ENCODE results near the gene CNOT11. TPM values are rescaled to one million over a fixed set of nuclear protein-coding genes. Genes with fewer than 3 reads are reported as not detected.
A peak's percentile ranks its signal among the peaks of the same experiment; 100 is the strongest.

Gene CNOT11
- total RNA-seq, result 10 to 100 TPM; 27.8 to 34.2 TPM

DNA sequence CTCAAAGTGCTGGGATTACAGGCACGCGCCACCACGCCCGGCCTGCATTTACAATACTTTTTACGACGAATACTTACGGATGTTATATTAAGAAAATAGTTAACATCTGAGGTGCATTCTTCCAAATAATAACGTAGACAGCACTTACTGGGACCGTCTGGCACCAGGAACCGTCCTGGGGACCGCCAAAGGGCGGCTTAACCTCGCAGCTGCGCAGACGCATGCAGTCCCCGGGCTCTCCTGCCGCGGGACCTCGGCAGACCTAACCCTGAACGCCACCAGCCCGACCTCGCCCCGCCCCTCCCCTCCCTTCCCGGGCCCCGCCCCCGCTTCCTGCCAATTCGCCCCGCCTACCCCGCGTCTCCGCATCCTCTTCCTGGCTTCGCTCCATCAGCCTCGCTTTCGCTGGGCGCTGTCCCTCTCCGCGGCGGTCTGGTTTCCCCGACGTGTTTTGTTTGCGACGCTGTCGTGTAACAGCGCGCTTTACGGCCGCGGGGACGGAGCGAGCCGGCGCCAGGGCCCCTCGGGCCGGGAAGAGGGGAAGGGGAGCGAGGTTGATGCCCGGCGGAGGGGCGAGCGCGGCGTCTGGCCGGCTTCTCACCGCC lies at the start of gene CNOT11:
Gene CNOT11 (plus strand): TSS at position 479 of the 605 bp plus-strand sequence. CDS start 79 bp downstream, at position 558.
- no peaks in the 10 kb centered on the region for H3K36me3 ChIP-seq
- ATAC-seq (ENCODE audit: insufficient number of reproducible peaks, low FRiP score, low read depth), result peak; percentile 92
- H3K4me1 ChIP-seq (ENCODE audit: control insufficient read depth in 1 of 2, low read depth in 2 of 2), result peaks cover 21 to 29% of the 10 kb centered on the region in 2 donors
- peak within 1 kb of the TSS; percentile 86 for H3K4me3 ChIP-seq
- no peaks in the 10 kb centered on the region for H3K9me3 ChIP-seq
- TF ChIP-seq, protein P1, sequence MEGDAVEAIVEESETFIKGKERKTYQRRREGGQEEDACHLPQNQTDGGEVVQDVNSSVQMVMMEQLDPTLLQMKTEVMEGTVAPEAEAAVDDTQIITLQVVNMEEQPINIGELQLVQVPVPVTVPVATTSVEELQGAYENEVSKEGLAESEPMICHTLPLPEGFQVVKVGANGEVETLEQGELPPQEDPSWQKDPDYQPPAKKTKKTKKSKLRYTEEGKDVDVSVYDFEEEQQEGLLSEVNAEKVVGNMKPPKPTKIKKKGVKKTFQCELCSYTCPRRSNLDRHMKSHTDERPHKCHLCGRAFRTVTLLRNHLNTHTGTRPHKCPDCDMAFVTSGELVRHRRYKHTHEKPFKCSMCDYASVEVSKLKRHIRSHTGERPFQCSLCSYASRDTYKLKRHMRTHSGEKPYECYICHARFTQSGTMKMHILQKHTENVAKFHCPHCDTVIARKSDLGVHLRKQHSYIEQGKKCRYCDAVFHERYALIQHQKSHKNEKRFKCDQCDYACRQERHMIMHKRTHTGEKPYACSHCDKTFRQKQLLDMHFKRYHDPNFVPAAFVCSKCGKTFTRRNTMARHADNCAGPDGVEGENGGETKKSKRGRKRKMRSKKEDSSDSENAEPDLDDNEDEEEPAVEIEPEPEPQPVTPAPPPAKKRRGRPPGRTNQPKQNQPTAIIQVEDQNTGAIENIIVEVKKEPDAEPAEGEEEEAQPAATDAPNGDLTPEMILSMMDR (IDR thresholded peaks at IDR 0.05), result peak; percentile 30
- peak; percentile 97 for DNase-seq (ENCODE audit: low spot score)
- no peaks in the 10 kb centered on the region for H3K27me3 ChIP-seq (replicated peaks; ENCODE audit: insufficient read depth)
- H3K27ac ChIP-seq, result peak within 1 kb of the TSS; percentile 80 to 82

DNA sequence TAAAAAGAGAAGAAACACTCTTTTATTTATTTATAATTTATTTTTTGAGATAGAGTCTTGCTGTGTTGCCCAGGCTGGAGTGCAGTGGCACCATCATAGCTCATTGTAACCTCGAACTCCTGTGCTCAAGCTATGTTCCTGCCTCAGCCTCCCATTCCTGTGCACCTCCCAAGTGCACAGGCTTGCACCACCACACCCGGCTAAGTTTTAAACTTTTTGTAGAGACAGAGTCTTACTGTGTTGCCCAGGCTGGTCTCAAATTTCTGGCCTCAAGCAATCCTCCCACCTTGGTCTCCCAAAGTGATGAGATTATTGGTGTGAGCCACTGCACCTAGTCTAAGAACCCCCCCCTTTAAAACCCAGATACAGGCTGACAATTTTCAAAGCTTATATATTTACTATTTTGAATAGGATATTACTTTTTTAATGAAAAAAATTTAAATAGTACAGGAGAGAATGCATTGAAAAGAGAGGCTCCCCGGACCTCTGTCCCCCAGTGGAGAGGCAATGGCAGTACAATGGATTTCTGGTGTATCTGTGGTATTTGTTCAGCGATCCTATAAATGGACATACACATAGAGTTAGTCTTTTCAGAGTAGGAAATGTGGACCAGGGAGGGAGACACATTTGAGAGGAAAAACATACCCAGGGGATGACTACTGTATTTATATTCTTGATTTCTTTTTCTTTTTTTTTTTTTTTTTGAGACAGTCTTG lies 48.1 kb upstream of the CNOT11 start:
- DNase-seq (ENCODE audit: low spot score) (no peak), ATAC-seq (ENCODE audit: insufficient number of reproducible peaks, low FRiP score, low read depth) (peak; percentile 39)
- Histone ChIP-seq H3K36me3 (no peaks in the 10 kb centered on the region), H3K4me3 (no peak overlapping the region), H3K9me3 (no peaks in the 10 kb centered on the region), H3K27me3 (replicated peaks; ENCODE audit: insufficient read depth) (no peaks in the 10 kb centered on the region), H3K4me1 (ENCODE audit: control insufficient read depth in 1 of 2, low read depth in 2 of 2) (peaks cover 0 to 4% of the 10 kb centered on the region in 2 donors), H3K27ac (no peak overlapping the region)
- TF ChIP-seq, protein P1 (IDR thresholded peaks at IDR 0.05), result peak; percentile 21

DNA sequence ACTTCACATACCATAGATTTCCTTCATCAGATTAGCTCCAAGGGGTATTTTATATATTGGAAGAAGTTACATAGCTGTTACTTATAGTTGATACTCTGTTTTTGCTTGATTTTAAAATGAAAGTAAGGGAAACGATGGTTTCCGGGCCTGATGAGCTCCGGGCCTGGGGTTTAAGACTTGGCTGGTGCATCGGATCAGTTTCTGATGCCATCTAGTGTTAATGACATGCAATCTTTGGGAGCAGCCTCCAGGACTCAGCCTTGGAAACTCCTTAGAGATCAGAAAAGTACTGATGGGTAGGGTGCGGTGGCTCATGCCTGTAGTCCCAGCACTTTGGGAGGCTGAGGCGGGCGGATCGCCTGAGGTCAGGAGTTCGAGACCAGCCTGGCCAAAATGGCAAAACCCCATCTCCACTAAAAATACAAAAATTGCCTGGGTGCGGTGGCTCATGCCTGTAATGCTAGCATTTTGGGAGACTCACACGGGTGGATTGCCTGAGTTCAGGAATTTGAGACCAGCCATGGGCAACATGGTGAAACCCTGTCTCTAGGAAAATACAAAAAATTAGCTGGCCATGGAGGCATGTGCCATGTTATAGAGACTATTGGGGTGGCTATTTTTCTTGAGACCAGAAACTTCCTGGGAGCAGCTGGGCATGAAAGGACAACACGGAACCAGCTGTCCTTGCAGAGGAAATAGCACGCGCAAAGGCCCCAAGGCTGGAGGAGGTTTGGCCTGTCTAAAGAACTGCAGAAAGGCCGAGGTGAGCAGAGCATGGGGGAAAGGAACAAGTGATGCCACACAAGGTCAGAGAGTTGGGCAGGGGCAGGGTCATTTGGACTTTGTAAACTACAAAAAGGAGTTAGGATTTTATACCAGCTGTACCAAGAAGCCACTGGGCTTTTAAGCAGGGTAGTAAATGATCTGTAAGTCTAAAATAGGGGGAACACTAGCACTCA lies 46.9 kb upstream of the CNOT11 start:
- peaks cover 5% of the 10 kb centered on the region for H3K9me3 ChIP-seq
- no peak for DNase-seq (ENCODE audit: low spot score)
- no peaks in the 10 kb centered on the region for H3K27me3 ChIP-seq (replicated peaks; ENCODE audit: insufficient read depth)
- H3K4me1 ChIP-seq (ENCODE audit: control insufficient read depth in 1 of 2, low read depth in 2 of 2), result peaks cover 0 to 4% of the 10 kb centered on the region in 2 donors
- ATAC-seq (ENCODE audit: insufficient number of reproducible peaks, low FRiP score, low read depth), result peak; percentile 50
- TF ChIP-seq, protein P1 (IDR thresholded peaks at IDR 0.05), result peak; percentile 35
- no peaks in the 10 kb centered on the region for H3K36me3 ChIP-seq
- peak overlapping the region; percentile 60 for H3K4me3 ChIP-seq
- no peak overlapping the region for H3K27ac ChIP-seq

DNA sequence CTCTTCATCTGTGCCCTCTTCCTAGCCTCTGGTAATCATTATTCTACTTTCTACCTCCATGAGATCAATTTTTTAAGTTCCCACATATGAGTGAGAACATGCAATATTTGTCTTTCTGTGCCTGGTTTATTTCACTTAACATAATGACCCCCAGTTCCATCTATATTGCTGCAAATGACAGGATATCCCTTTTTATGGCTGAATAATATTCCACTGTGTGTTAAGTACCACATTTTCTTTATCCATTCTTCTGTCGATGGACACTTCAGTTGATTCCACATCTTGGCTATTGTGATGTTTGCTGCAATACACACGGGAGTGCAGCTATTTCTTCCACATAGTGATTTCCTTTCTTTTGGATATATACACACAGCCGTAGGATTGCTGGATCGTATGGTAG lies 43.9 kb upstream of the CNOT11 start:
- Histone ChIP-seq H3K4me3 (no peak overlapping the region), H3K9me3 (peaks cover 5% of the 10 kb centered on the region), H3K27ac (no peak overlapping the region), H3K36me3 (no peaks in the 10 kb centered on the region), H3K27me3 (replicated peaks; ENCODE audit: insufficient read depth) (no peaks in the 10 kb centered on the region), H3K4me1 (ENCODE audit: control insufficient read depth in 1 of 2, low read depth in 2 of 2) (peaks cover 0 to 4% of the 10 kb centered on the region in 2 donors)
- TF ChIP-seq, protein P1 (IDR thresholded peaks at IDR 0.05), result no peak
- DNase-seq (ENCODE audit: low spot score), result no peak
- ATAC-seq (ENCODE audit: insufficient number of reproducible peaks, low FRiP score, low read depth), result no peak
